HepG2 (cell line): ENCODE data around the gene IQCN. TPM values are rescaled to one million over a fixed set of nuclear protein-coding genes. Genes with fewer than 3 reads are reported as not detected.

Experiments
- ATAC-seq: fragments of 200-7000 bp; cut with Tn5 transposase; 3 replicates; pipeline ENCODE4 v1.9.1; 2020; ENCODE audit warnings: mild to moderate bottlenecking, moderate library complexity
- BruUV-seq: library from RNA; stranded (reverse); fragments of 400-500 nt; replicated peaks from 2 replicates; lab custom pipeline; 2021; lab: Mats Ljungman, UMichigan
- CTCF ChIA-PET: fragments of 300-600 bp; formaldehyde crosslinking; extraction: SDS; loops from one replicate; lab custom pipeline; 2021; ENCODE audit warnings: low total read pairs, inconsistent platforms, low intra/inter-chr PET ratio; lab: Yijun Ruan, JAX
- POLR2A ChIA-PET: fragments of 350-600 bp; sonication (Branson Sonifier 250); formaldehyde crosslinking; loops from one replicate; lab custom pipeline; 2020; ENCODE audit warnings: antibody characterized with exemption, inconsistent platforms; lab: Yijun Ruan, JAX
- DNase-seq: peaks from one replicate; pipeline ENCODE4 v3.0.0-alpha.2; 2015; ENCODE audit warnings: low spot score
- FAIRE-seq: peaks from 3 replicates; lab custom pipeline; 2011; peaks lifted over from hg19 to GRCh38; lab: Jason Lieb, UNC
- H2AFZ ChIP-seq: one replicate; pipeline ENCODE4 v1.6.1; 2011; ENCODE audit warnings: low read length, inconsistent platforms
- H3K27ac ChIP-seq: fragments of 300-600 bp; 3 replicates; pipeline ENCODE4 v1.8.0; 2011; ENCODE audit warnings: mixed run types, mild to moderate bottlenecking, mixed read lengths, low read length, inconsistent platforms; ENCODE audit not compliant: insufficient read depth; ENCODE audit errors: extremely low read length
- H3K27me3 ChIP-seq, 2 experiments: fragments of 200-600 bp in 1 of 2; 2 replicates in 1 of 2; 3 replicates in 1 of 2; pipeline versions ENCODE4 v1.6.0 to v1.8.0; 2011; ENCODE audit warnings: low read length in 2 of 2, mild to moderate bottlenecking in 2 of 2, moderate library complexity in 2 of 2, inconsistent platforms in 1 of 2; ENCODE audit not compliant: insufficient read depth in 2 of 2, control insufficient read depth in 1 of 2
- H3K36me3 ChIP-seq, 2 experiments: fragments of 200-600 bp in 1 of 2; replicated peaks in 1 of 2; 2 replicates in 1 of 2; 3 replicates in 1 of 2; pipeline versions ENCODE4 v1.5.1 to v1.8.0; 2011; ENCODE audit warnings: low read length in 2 of 2, inconsistent platforms in 1 of 2; ENCODE audit not compliant: insufficient read depth in 2 of 2, control insufficient read depth in 1 of 2
- H3K4me1 ChIP-seq: 2 replicates; pipeline ENCODE4 v1.5.1; 2012; ENCODE audit warnings: low read length, inconsistent platforms; ENCODE audit not compliant: insufficient read depth
- H3K4me2 ChIP-seq: 2 replicates; pipeline ENCODE4 v1.6.0; 2011; ENCODE audit warnings: low read depth, low read length, inconsistent platforms
- H3K4me3 ChIP-seq, 3 experiments: fragments of 200-600 bp in 1 of 3; sonication (generic), shearing (Covaris generic) in 1 of 3; replicated peaks in 1 of 3; 2 replicates each; pipeline ENCODE4 v1.5.1; 2011 to 2016; ENCODE audit warnings: low read length in 3 of 3, inconsistent platforms in 2 of 3, low read depth in 2 of 3, mild to moderate bottlenecking in 2 of 3, control low read depth in 1 of 3, mixed read lengths in 1 of 3; ENCODE audit not compliant: insufficient read depth in 1 of 3
- H3K79me2 ChIP-seq: one replicate; pipeline ENCODE4 v1.6.1; 2011; ENCODE audit warnings: low read length, inconsistent platforms; ENCODE audit not compliant: insufficient read depth
- H3K9ac ChIP-seq: 2 replicates; pipeline ENCODE4 v1.6.0; 2011; ENCODE audit warnings: mild to moderate bottlenecking, low read depth, low read length, inconsistent platforms; ENCODE audit not compliant: insufficient read depth
- H3K9me3 ChIP-seq: 2 replicates; pipeline ENCODE4 v1.5.1; 2012; ENCODE audit warnings: mild to moderate bottlenecking, low read length
- H4K20me1 ChIP-seq: 2 replicates; pipeline ENCODE4 v1.6.0; 2011; ENCODE audit warnings: inconsistent platforms, mild to moderate bottlenecking, low read length, moderate library complexity; ENCODE audit not compliant: insufficient read depth
- CHD2 ChIP-seq: IDR thresholded peaks from 2 replicates; pipeline ENCODE4 v1.6.1; 2011; ENCODE audit warnings: low read depth, low read length, improper control_type of control experiment
- ISL2 ChIP-seq: sonication (generic); formaldehyde crosslinking; IDR thresholded peaks from 2 replicates; pipeline ENCODE4 v1.5.0; 2020; ENCODE audit warnings: missing genetic modification reagents
- KDM6A ChIP-seq: IDR thresholded peaks from 2 replicates; pipeline ENCODE4 v1.6.1; 2016; ENCODE audit warnings: low read depth
- MZF1 ChIP-seq: sonication (generic); formaldehyde crosslinking; IDR thresholded peaks from 2 replicates; pipeline ENCODE4 v1.8.1; 2023; ENCODE audit warnings: mild to moderate bottlenecking, missing genetic modification reagents, borderline replicate concordance
- PPARG ChIP-seq: conservative IDR thresholded peaks from 2 replicates; pipeline ENCODE4 v1.6.1; 2016; ENCODE audit warnings: missing biosample characterization, missing genetic modification reagents
- TFAP4 ChIP-seq: sonication (generic); IDR thresholded peaks from 2 replicates; pipeline ENCODE4 v1.6.1; 2016; ENCODE audit warnings: low read depth, borderline replicate concordance
- THAP8 ChIP-seq: sonication (generic); formaldehyde crosslinking; IDR thresholded peaks from 2 replicates; pipeline ENCODE4 v1.5.1; 2020; ENCODE audit warnings: missing genetic modification reagents, mild to moderate bottlenecking, borderline replicate concordance
- ZFP90 ChIP-seq: sonication (generic); formaldehyde crosslinking; IDR thresholded peaks from 2 replicates; pipeline ENCODE4 v1.8.0; 2022; ENCODE audit warnings: missing genetic modification reagents, mild to moderate bottlenecking, inconsistent platforms, borderline replicate concordance
- ZMAT3 ChIP-seq: sonication (generic); formaldehyde crosslinking; conservative IDR thresholded peaks from 2 replicates; pipeline ENCODE4 v1.7.0; 2021; ENCODE audit warnings: missing genetic modification reagents
- ZNF207 ChIP-seq: fragments of 450-650 bp; IDR thresholded peaks from 2 replicates; pipeline ENCODE4 v1.6.1; 2016; ENCODE audit warnings: antibody characterized with exemption, borderline replicate concordance
- ZNF282 ChIP-seq: fragments of 450-650 bp; IDR thresholded peaks from 2 replicates; pipeline ENCODE4 v1.6.1; 2018; ENCODE audit not compliant: partially characterized antibody
- ZNF34 ChIP-seq: sonication (generic); formaldehyde crosslinking; IDR thresholded peaks from 2 replicates; pipeline ENCODE4 v1.4.0; 2020; ENCODE audit warnings: mild to moderate bottlenecking, missing genetic modification reagents, borderline replicate concordance
- ZNF503 ChIP-seq: sonication (generic); formaldehyde crosslinking; IDR thresholded peaks from 2 replicates; pipeline ENCODE4 v1.4.0; 2020; ENCODE audit warnings: missing genetic modification reagents
- ZNF747 ChIP-seq: sonication (generic); formaldehyde crosslinking; IDR thresholded peaks from 2 replicates; pipeline ENCODE4 v1.8.1; 2023; ENCODE audit warnings: missing genetic modification reagents, mild to moderate bottlenecking, borderline replicate concordance
- WGBS: methylation state at CpG from one replicate; pipeline ENCODE4 v1.1.6; 2017; ENCODE audit warnings: low lambda C conversion rate; 5-methylcytosine and 5-hydroxymethylcytosine counted together
- in situ Hi-C: cut with HindIII; loops from 2 replicates; pipeline ENCODE4 v1.10.0; 2017; ENCODE audit warnings: low pct_unique_long_range_greater_than_20kb; ENCODE audit not compliant: extremely low pct_ligation_motif_present
- intact Hi-C: fragments of 100-400 bp; cut with micrococcal nuclease; formaldehyde crosslinking; loops from one replicate; pipeline ENCODE4 v1.10.0; 2022; ENCODE audit not compliant: unreplicated experiment
- polyA plus RNA-seq, 8 experiments: library from polyadenylated mRNA; depleted of rRNA in 3 of 8; stranded (reverse) in 7 of 8; unstranded in 1 of 8; fragments of >200 nt; fragmentation: Illumina TruSeq in 4 of 8; extraction: Trizol in 4 of 8; gene quantifications; 2 replicates each; pipeline versions ENCODE4 v1.2.1 to v1.2.3, GENCODE V29; 2011 to 2016; ENCODE audit warnings: low read depth in 4 of 8, missing spikeins in 1 of 8, mixed read lengths in 1 of 8; ENCODE audit not compliant: insufficient read depth in 1 of 8
- total RNA-seq, 5 experiments: library from RNA; depleted of rRNA; stranded (reverse); fragments of >200 nt; fragmentation: Illumina TruSeq; extraction: Trizol; gene quantifications; 2 replicates each; pipeline ENCODE4 v1.2.3, GENCODE V29; 2016; ENCODE audit warnings: low read depth in 1 of 5
- TF ChIP-seq, protein P1 (sequence below): sonication (generic); formaldehyde crosslinking; IDR thresholded peaks from 2 replicates; pipeline ENCODE4 v1.5.0; 2020; ENCODE audit warnings: missing genetic modification reagents

IQCN gene
- total and polyA plus RNA-seq, 2 of the 13 experiments (the other 11 are each of a cell fraction or from before 2014, with no cell fraction given): 0.04 to 0.18 TPM

- DNase-seq (no peak), FAIRE-seq (no peak)
- H3K4me3 ChIP-seq: no peak overlapping the region
- no peaks in the 10 kb centered on the region for H3K36me3 ChIP-seq
- H3K9ac ChIP-seq: no peak overlapping the region
- H3K4me1 ChIP-seq: peaks cover 22% of the 10 kb centered on the region
- H3K4me2 ChIP-seq: no peak overlapping the region
- no TSS peak for BruUV-seq
- POLR2A ChIA-PET: no interaction called here
- no peaks in the 10 kb centered on the region for H3K79me2 ChIP-seq
- H2AFZ ChIP-seq: no peak overlapping the region
- no peak overlapping the region for H3K27ac ChIP-seq
- H3K9me3 ChIP-seq: no peaks in the 10 kb centered on the region
- intact Hi-C loops: no loop called here
- TF ChIP-seq ZNF503 (no peak), ZMAT3 (CRISPR knock-in tag) (no peak), TFAP4 (no peak), ZNF282 (no peak), PPARG (no peak), ZNF207 (no peak), ZNF747 (no peak), MZF1 (no peak), ZNF34 (CRISPR knock-in tag) (no peak), ZFP90 (no peak), THAP8 (CRISPR knock-in tag) (no peak), ISL2 (no peak), CHD2 (no peak), KDM6A (CRISPR knock-in tag) (no peak)
- TF ChIP-seq, protein P1, sequence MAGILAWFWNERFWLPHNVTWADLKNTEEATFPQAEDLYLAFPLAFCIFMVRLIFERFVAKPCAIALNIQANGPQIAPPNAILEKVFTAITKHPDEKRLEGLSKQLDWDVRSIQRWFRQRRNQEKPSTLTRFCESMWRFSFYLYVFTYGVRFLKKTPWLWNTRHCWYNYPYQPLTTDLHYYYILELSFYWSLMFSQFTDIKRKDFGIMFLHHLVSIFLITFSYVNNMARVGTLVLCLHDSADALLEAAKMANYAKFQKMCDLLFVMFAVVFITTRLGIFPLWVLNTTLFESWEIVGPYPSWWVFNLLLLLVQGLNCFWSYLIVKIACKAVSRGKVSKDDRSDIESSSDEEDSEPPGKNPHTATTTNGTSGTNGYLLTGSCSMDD (CRISPR knock-in tag): no peak
- TF ChIP-seq, all 625 proteins: peak for 0
- ATAC-seq: no peak
- in situ Hi-C loops: no loop called here
- WGBS: 13% methylated on average over 3 of the region's 3 CpGs
- Histone ChIP-seq H3K27me3 (peaks cover 4 to 15% of the 10 kb centered on the region in 2 experiments; a peak in 3 of 5 replicates), H4K20me1 (no peaks in the 10 kb centered on the region)
- CTCF ChIA-PET: no interaction called here
These were observed 55.7 kb downstream of the IQCN start for GRCh38 chr19:18218600-18218999.
